ENCODE measurements around the gene ANK3. TPM values are rescaled to one million over a fixed set of nuclear protein-coding genes. Genes with fewer than 3 reads are reported as not detected.

ANK3 gene
- total and polyA plus RNA-seq, 3 donors from 2014 or later = 23.5 to 39.9 (median 38.6) TPM

- intact Hi-C loops (cut with DNase I; ENCODE audit: low total_unique reads) = no loop called here
These were observed 222.6 kb downstream of the ANK3 start for GRCh38 chr10:60167050-60167449.

GRCh38 chr10:60163786-60164185, 225.9 kb downstream of the ANK3 start:
- Histone ChIP-seq H3K4me3 (no peak overlapping the region), H3K9me3 (no peaks in the 10 kb centered on the region), H3K27me3 (no peaks in the 10 kb centered on the region), H3K27ac (no peak overlapping the region), H3K4me1 (no peaks in the 10 kb centered on the region), H3K36me3 (ENCODE audit: low read depth, missing control alignments) (no peaks in the 10 kb centered on the region)
- no peak for DNase-seq
- intact Hi-C loops (cut with DNase I; ENCODE audit: low total_unique reads) = no loop called here
- TF ChIP-seq CTCF (IDR thresholded peaks at IDR 0.05) (no peak), POLR2A (IDR thresholded peaks at IDR 0.05) (no peak)

More at GRCh38 chr10:60167050-60167449, 222.6 kb downstream of the ANK3 start:
- no peaks in the 10 kb centered on the region for H3K36me3 ChIP-seq (ENCODE audit: low read depth, missing control alignments)
- H3K9me3 ChIP-seq = no peaks in the 10 kb centered on the region
- no peak overlapping the region for H3K27ac ChIP-seq
- 44 to 45% methylated on average over 4 of the region's 4 CpGs for WGBS, 2 donors
- no peak overlapping the region for H3K4me3 ChIP-seq
- no peak for DNase-seq
- H3K4me1 ChIP-seq = no peaks in the 10 kb centered on the region
- TF ChIP-seq CTCF (IDR thresholded peaks at IDR 0.05) (no peak), POLR2A (IDR thresholded peaks at IDR 0.05) (no peak)
- H3K27me3 ChIP-seq = no peaks in the 10 kb centered on the region

GRCh38 chr10:60162631-60163030, 227.0 kb downstream of the ANK3 start:
- Histone ChIP-seq H3K4me1 (no peaks in the 10 kb centered on the region), H3K27me3 (no peaks in the 10 kb centered on the region), H3K27ac (no peak overlapping the region), H3K9me3 (no peaks in the 10 kb centered on the region), H3K36me3 (ENCODE audit: low read depth, missing control alignments) (no peaks in the 10 kb centered on the region), H3K4me3 (no peak overlapping the region)
- no peak for TF ChIP-seq CTCF (IDR thresholded peaks at IDR 0.05)
- no peak for DNase-seq
- intact Hi-C loops (cut with DNase I; ENCODE audit: low total_unique reads) = no loop called here
- WGBS, 2 donors = 93 to 98% methylated on average over 1 of the region's 1 CpG

GRCh38 chr10:60155943-60156683, 233.6 kb downstream of the ANK3 start:
- no peak for DNase-seq
- 99 to 100% methylated on average over 6 of the region's 6 CpGs for WGBS, 2 donors
- no peak for TF ChIP-seq CTCF (IDR thresholded peaks at IDR 0.05)
- no peak for TF ChIP-seq POLR2A (IDR thresholded peaks at IDR 0.05)
- no peaks in the 10 kb centered on the region for H3K9me3 ChIP-seq
- intact Hi-C loops (cut with DNase I; ENCODE audit: low total_unique reads) = no loop called here
- H3K27ac ChIP-seq = no peak overlapping the region
- no peaks in the 10 kb centered on the region for H3K27me3 ChIP-seq
- H3K4me1 ChIP-seq = no peaks in the 10 kb centered on the region
- H3K36me3 ChIP-seq (ENCODE audit: low read depth, missing control alignments) = no peaks in the 10 kb centered on the region
- no peak overlapping the region for H3K4me3 ChIP-seq

All from testis (tissue), 3 donors.